Measurements from ENCODE around the gene DOK3.

Gene DOK3

GRCh38 chr5:177526191-177526590, 16.6 kb upstream of the DOK3 start:
- Mint-ChIP-seq H3K27ac (no peak overlapping the region), H3K4me1 (peaks cover 6% of the 10 kb centered on the region), H3K4me3 (no peak overlapping the region), H3K36me3 (ENCODE audit: low read depth) (peaks cover 19% of the 10 kb centered on the region), H3K9me3 (no peaks in the 10 kb centered on the region), H3K27me3 (no peaks in the 10 kb centered on the region)
- DNase-seq (no peak), ATAC-seq (no peak)

- DNase-seq (no peak), ATAC-seq (no peak)
- Mint-ChIP-seq H3K4me3 (no peak overlapping the region), H3K27ac (no peak overlapping the region), H3K9me3 (no peaks in the 10 kb centered on the region), H3K36me3 (ENCODE audit: low read depth) (peaks cover 15% of the 10 kb centered on the region), H3K4me1 (peaks cover 12% of the 10 kb centered on the region), H3K27me3 (no peaks in the 10 kb centered on the region)
Measured at GRCh38 chr5:177524941-177525655, 15.5 kb upstream of the DOK3 start.

GRCh38 chr5:177524539-177524900, 14.9 kb upstream of the DOK3 start:
- no peak for ATAC-seq
- H3K36me3 Mint-ChIP-seq (ENCODE audit: low read depth): peaks cover 18% of the 10 kb centered on the region

GRCh38 chr5:177523711-177524538, 14.3 kb upstream of the DOK3 start:
- Mint-ChIP-seq H3K4me3 (no peak overlapping the region), H3K36me3 (ENCODE audit: low read depth) (peaks cover 20% of the 10 kb centered on the region), H3K27me3 (no peaks in the 10 kb centered on the region), H3K4me1 (peaks cover 23% of the 10 kb centered on the region), H3K9me3 (no peaks in the 10 kb centered on the region), H3K27ac (no peak overlapping the region)
- ATAC-seq (no peak), DNase-seq (no peak)

More at GRCh38 chr5:177524539-177524900, 14.9 kb upstream of the DOK3 start:
- no peak overlapping the region for H3K27ac Mint-ChIP-seq
- no peaks in the 10 kb centered on the region for H3K27me3 Mint-ChIP-seq
- DNase-seq: no peak
- H3K9me3 Mint-ChIP-seq: no peaks in the 10 kb centered on the region
- peaks cover 17% of the 10 kb centered on the region for H3K4me1 Mint-ChIP-seq
- no peak overlapping the region for H3K4me3 Mint-ChIP-seq

- ATAC-seq (no peak), DNase-seq (no peak)
- H3K9me3 Mint-ChIP-seq: no peaks in the 10 kb centered on the region
- peaks cover 36% of the 10 kb centered on the region for H3K4me1 Mint-ChIP-seq
- H3K27me3 Mint-ChIP-seq: peaks cover 3% of the 10 kb centered on the region
- H3K27ac Mint-ChIP-seq: peak overlapping the region; percentile 31
- H3K4me3 Mint-ChIP-seq: no peak overlapping the region
- H3K36me3 Mint-ChIP-seq (ENCODE audit: low read depth): peaks cover 31% of the 10 kb centered on the region
Measured at GRCh38 chr5:177520916-177521513, 11.4 kb upstream of the DOK3 start.

- no peak for DNase-seq
- Mint-ChIP-seq H3K9me3 (no peaks in the 10 kb centered on the region), H3K4me1 (peaks cover 43% of the 10 kb centered on the region), H3K27ac (peak overlapping the region; percentile 75), H3K27me3 (peaks cover 3% of the 10 kb centered on the region), H3K4me3 (no peak overlapping the region), H3K36me3 (ENCODE audit: low read depth) (peaks cover 36% of the 10 kb centered on the region)
- ATAC-seq: no peak
Measured at GRCh38 chr5:177520271-177520670, 10.6 kb upstream of the DOK3 start.

GRCh38 chr5:177519463-177520235, 10.0 kb upstream of the DOK3 start:
- Mint-ChIP-seq H3K9me3 (no peaks in the 10 kb centered on the region), H3K27ac (peak overlapping the region; percentile 75), H3K36me3 (ENCODE audit: low read depth) (peaks cover 40% of the 10 kb centered on the region), H3K4me3 (peak overlapping the region; percentile 22), H3K27me3 (peaks cover 3% of the 10 kb centered on the region), H3K4me1 (peaks cover 48% of the 10 kb centered on the region)
- DNase-seq (no peak), ATAC-seq (no peak)

- ATAC-seq (peak; percentile 85), DNase-seq (peak; percentile 96)
- peaks cover 57% of the 10 kb centered on the region for H3K36me3 Mint-ChIP-seq (ENCODE audit: low read depth)
- peak within 1 kb of the TSS; percentile 95 for H3K27ac Mint-ChIP-seq
- H3K27me3 Mint-ChIP-seq: peaks cover 3% of the 10 kb centered on the region
- peak within 1 kb of the TSS; percentile 95 for H3K4me3 Mint-ChIP-seq
- no peaks in the 10 kb centered on the region for H3K9me3 Mint-ChIP-seq
- H3K4me1 Mint-ChIP-seq: peaks cover 54% of the 10 kb centered on the region
Measured at GRCh38 chr5:177516601-177517568, 7.3 kb upstream of the DOK3 start, which contains the start of gene DDX41. TSS of gene DDX41 (minus strand) at chr5:177516961. CDS start at chr5:177516945, 16 bp downstream.

- Mint-ChIP-seq H3K27me3 (peaks cover 3% of the 10 kb centered on the region), H3K36me3 (ENCODE audit: low read depth) (peaks cover 60% of the 10 kb centered on the region), H3K4me1 (peaks cover 56% of the 10 kb centered on the region), H3K9me3 (no peaks in the 10 kb centered on the region), H3K4me3 (peak overlapping the region; percentile 95), H3K27ac (peak overlapping the region; percentile 95)
- ATAC-seq (no peak), DNase-seq (no peak)
Measured at GRCh38 chr5:177515580-177515979, 6.0 kb upstream of the DOK3 start.

- Mint-ChIP-seq H3K36me3 (ENCODE audit: low read depth) (peaks cover 56% of the 10 kb centered on the region), H3K4me3 (no peak overlapping the region), H3K9me3 (no peaks in the 10 kb centered on the region), H3K27me3 (peaks cover 3% of the 10 kb centered on the region), H3K27ac (no peak overlapping the region), H3K4me1 (peaks cover 55% of the 10 kb centered on the region)
- DNase-seq (no peak), ATAC-seq (no peak)
Measured at GRCh38 chr5:177514541-177514940, 4.9 kb upstream of the DOK3 start.

- no peak overlapping the region for H3K27ac Mint-ChIP-seq
- H3K27me3 Mint-ChIP-seq: peaks cover 3% of the 10 kb centered on the region
- DNase-seq: no peak
- peaks cover 51% of the 10 kb centered on the region for H3K36me3 Mint-ChIP-seq (ENCODE audit: low read depth)
- H3K4me3 Mint-ChIP-seq: no peak overlapping the region
- H3K4me1 Mint-ChIP-seq: peaks cover 50% of the 10 kb centered on the region
- no peaks in the 10 kb centered on the region for H3K9me3 Mint-ChIP-seq
- no peak for ATAC-seq
Measured at GRCh38 chr5:177513500-177513899, 3.9 kb upstream of the DOK3 start.

GRCh38 chr5:177512736-177513380, 3.2 kb upstream of the DOK3 start:
- Mint-ChIP-seq H3K4me3 (no peak overlapping the region), H3K27ac (no peak overlapping the region), H3K4me1 (peaks cover 50% of the 10 kb centered on the region), H3K36me3 (ENCODE audit: low read depth) (peaks cover 51% of the 10 kb centered on the region), H3K27me3 (peaks cover 3% of the 10 kb centered on the region), H3K9me3 (no peaks in the 10 kb centered on the region)
- DNase-seq (no peak), ATAC-seq (no peak)

All from activated naive CD8-positive, alpha-beta T cell treated with anti-CD3 and anti-CD28 coated beads, Interleukin-2, amount 50 U/mL, for 24 hours (primary cell).